Caki2 (cell line): ENCODE measurements around the gene RRP1B. TPM values are rescaled to one million over a fixed set of nuclear protein-coding genes. Genes with fewer than 3 reads are reported as not detected.
"Not testable (repeated sequence)": the region's sequence is repeated elsewhere in the genome, so short reads cannot be mapped to it uniquely, and the experiment has no call there.

Experiments used
- DNase-seq: peaks from one replicate; pipeline ENCODE4 v3.0.0-alpha.2; 2015; ENCODE audit warnings: low read depth
- in situ Hi-C: cut with HindIII; loops from 2 replicates; pipeline ENCODE4 v1.10.0; 2016; ENCODE audit warnings: low sequenced_read_pairs, low pct_unique_long_range_greater_than_20kb, mixed read lengths
- total RNA-seq: library from RNA; depleted of rRNA; stranded (reverse); fragments of >200 nt; shearing (Covaris generic); gene quantifications from 2 replicates; pipeline ENCODE4 v1.2.3, GENCODE V29; 2014; ENCODE audit warnings: low replicate concordance

RRP1B gene
- total RNA-seq, 1 experiment from 2014 or later, result 23.5 TPM

GRCh38 chr21:43662286-43662685 lies 2.9 kb downstream of the RRP1B start:
- DNase-seq, result no peak
- in situ Hi-C loops, result no loop called here

DNA sequence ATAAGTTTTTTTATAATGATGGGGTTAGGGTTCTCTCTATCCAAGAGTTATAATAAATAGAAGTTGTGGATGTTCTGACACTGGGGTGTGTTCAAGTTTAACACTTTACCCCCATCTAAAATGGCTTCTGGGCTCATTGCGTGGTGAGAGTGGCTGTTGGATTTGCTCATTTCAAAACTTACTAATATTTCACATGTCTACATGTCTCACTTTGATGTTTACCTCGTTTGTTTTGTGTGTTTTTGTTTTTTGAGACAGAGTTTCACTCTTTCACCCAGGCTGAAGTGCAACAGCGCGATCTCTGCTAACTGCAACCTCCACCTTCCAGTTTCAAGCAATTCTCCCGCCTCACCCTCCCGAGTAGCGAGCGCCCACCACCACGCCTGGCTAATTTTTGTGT lies 3.7 kb downstream of the RRP1B start:
- DNase-seq, result no peak
- in situ Hi-C loops, result no loop called here

- in situ Hi-C loops, result no loop called here
- DNase-seq, result no peak
Observed at GRCh38 chr21:43664358-43664757, 5.0 kb downstream of the RRP1B start.

- in situ Hi-C loops, result no loop called here
- no peak for DNase-seq
Observed at GRCh38 chr21:43665879-43666278, 6.5 kb downstream of the RRP1B start.

DNA sequence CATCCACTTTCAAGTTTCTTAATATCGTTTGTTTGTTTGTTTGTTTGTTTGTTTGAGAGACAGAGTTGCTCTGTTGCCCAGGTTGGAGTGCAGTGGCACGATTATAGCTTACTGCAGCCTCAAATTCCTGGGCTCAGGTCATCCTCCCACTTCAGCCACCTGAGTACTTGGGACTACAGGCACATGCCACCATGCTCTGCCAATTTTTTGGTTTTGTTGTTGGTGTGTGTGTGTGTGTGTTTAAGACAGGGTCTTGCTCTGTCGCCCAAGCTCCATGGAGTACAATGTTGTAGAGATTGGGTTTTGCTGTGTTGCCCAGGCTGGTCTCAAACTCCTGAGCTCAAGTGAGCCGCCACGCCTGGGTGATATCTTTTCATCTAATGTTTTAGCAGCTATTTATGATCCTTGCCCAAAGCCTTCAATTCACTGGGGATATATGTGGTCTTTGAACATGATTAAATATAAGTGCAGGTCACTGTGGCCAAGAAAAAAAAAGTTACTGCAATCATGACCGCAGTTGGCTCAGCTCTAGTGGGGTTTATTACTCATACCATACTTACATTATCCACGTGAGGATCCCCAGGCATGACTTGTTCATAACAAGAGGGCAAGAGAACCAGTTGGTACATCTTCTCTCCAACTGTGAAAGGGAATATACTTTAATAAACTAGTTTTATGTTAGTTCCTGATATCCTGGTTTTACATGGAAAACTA lies 8.0 kb downstream of the RRP1B start:
- in situ Hi-C loops, result no loop called here
- no peak for DNase-seq

GRCh38 chr21:43669828-43670605 lies 10.7 kb downstream of the RRP1B start:
- DNase-seq, result no peak
- in situ Hi-C loops, result no loop called here

DNA sequence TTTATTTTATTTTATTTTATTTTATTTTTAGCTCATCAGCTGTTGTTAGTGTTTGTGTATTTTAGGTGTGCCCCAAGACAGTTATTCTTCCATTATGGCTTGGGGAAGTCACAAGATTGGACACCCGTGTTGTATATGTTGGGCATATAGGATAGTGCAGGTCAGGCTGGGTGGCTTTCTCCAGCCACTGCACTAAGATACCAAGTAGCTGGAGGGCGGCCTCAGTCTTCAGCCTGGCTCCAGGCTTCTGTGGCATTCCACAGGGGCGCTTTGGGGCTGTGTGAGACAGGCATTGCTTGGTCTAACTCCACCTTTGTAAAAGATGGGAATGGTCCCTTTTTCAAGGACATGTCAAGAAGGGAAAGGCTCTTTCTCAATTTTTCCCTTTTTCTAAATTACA lies 16.5 kb downstream of the RRP1B start:
- in situ Hi-C loops, result no loop called here
- DNase-seq, result no peak

GRCh38 chr21:43676391-43676790 lies 17.0 kb downstream of the RRP1B start:
- no peak for DNase-seq
- in situ Hi-C loops, result no loop called here

DNA sequence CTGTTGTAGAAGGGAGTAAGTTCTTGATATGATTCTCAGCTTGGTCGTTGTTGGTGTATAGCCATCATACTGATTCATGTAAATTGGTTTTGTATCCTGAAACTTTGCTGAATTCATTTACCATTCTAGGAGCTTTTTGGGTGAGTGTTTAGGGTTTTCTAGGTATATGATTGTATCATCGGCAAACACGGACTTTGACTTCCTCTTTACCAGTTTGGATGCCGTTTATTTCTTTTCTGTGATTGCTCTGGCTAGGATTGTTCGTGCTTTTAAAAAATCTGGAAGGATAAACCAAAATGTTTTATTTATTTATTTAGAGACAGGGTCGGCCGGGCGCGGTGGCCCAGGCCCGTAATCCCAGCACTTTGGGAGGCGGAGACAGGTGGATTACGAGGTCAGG lies 20.6 kb downstream of the RRP1B start:
- no peak for DNase-seq
- in situ Hi-C loops, result no loop called here

DNA sequence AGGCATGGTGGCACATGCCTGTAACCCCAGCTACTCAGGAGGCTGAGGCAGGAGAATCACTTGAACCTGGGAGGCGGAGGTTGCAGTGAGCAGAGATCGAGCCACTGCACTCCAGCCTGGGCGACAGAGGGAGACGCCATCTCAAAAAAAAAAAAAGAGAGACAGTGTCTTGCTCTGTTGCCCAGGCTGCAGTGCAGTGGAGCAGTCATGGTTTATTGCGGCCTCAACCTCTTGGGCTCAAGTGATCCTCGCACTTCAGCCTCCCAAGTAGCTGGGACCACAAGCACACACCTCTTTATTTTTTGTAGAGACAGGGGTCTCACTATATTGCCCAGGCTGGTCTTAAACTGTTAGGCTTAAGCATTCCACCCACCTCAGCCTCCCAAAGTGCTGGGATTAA lies 21.1 kb downstream of the RRP1B start:
- DNase-seq, in situ Hi-C loops: not testable (repeated sequence)

DNA sequence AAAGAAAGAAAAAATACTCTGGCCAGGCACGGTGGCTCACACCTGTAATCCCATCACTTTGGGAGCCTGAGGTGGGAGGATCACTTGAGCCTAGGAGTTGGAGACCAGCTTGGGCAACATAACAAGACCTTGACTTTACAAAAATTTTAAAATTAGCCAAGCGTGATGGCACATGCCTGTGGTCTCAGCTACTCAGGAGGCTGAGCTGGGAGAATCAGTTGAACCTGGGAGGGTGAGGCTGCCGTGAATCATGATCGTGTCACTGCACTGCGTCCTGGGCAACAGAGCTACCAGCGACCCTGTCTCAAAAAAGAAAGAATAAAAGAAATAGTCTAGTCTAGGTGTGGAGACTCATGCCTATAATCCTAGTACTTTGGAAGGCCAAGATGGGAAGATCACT lies 22.3 kb downstream of the RRP1B start:
- DNase-seq, result peak; percentile 51
- in situ Hi-C loops, result no loop called here

- in situ Hi-C loops, result no loop called here
Observed at GRCh38 chr21:43684424-43684823, 25.1 kb downstream of the RRP1B start.

DNA sequence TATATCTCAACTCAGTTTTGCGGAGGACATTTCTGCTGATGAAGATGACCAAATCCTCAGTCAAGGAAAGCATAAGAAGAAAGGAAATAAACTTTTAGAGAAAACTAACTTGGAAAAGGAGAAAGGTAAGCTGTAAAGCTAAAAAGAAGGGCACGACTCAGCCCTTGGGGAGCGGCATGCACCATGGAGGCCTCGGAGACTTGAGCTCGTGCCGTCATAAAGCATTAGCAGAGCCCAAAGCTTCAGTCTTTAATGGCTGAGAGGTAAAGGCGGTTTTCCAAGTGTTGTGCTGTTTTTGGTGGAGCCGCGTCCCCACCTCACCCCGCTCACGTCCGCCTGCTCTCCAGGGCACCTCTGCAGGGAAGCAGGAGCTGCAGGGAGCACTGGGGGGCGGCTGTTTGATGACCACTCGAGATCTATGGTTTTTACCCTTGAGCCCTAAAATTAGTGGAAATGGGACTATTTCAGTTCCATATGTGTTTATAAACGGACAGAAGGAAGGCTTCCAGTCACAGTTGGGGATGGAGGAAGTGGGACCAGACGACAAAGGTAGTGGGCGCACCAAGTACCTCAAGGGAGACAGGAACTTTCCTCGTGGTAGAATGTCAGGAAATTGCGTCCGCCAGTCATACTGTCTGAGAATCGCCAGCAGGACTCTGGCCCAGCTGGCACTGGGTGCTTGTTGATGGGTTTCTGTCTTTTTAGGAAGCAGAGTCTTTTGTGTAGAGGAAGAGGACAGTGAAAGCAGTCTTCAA lies 27.6 kb downstream of the RRP1B start:
- in situ Hi-C loops, result no loop called here
- no peak for DNase-seq

More at GRCh38 chr21:43684424-43684823, 25.1 kb downstream of the RRP1B start:
- no peak for DNase-seq

DNA sequence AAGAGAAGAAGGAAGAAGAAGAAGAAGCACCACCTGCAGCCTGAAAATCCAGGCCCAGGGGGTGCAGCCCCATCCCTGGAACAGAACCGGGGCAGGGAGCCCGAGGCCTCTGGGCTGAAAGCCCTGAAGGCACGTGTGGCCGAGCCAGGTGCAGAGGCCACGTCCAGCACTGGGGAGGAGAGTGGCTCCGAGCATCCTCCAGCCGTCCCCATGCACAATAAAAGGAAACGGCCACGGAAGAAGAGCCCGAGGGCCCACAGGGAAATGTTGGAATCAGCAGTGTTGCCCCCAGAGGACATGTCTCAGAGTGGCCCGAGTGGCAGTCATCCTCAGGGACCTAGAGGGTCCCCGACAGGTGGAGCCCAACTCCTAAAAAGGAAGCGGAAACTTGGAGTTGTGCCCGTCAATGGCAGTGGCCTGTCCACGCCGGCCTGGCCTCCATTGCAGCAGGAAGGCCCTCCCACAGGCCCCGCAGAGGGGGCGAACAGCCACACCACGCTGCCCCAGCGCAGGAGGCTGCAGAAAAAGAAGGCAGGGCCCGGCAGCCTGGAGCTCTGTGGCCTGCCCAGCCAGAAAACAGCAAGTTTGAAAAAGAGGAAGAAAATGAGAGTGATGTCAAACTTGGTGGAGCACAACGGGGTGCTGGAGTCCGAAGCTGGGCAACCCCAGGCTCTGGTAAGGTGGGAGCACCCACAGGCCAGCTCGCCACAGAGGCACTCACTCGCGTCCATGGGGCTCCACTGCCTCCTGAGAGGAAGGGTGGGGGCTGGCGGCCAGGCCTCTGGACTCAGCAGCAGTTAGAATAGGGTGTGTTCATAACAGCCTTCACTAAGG lies 28.4 kb downstream of the RRP1B start:
- in situ Hi-C loops, result no loop called here

GRCh38 chr21:43688906-43689305 lies 29.5 kb downstream of the RRP1B start:
- DNase-seq, result no peak
- in situ Hi-C loops, result no loop called here

More for the DNA sequence above, 28.4 kb downstream of the RRP1B start:
- DNase-seq, result no peak

DNA sequence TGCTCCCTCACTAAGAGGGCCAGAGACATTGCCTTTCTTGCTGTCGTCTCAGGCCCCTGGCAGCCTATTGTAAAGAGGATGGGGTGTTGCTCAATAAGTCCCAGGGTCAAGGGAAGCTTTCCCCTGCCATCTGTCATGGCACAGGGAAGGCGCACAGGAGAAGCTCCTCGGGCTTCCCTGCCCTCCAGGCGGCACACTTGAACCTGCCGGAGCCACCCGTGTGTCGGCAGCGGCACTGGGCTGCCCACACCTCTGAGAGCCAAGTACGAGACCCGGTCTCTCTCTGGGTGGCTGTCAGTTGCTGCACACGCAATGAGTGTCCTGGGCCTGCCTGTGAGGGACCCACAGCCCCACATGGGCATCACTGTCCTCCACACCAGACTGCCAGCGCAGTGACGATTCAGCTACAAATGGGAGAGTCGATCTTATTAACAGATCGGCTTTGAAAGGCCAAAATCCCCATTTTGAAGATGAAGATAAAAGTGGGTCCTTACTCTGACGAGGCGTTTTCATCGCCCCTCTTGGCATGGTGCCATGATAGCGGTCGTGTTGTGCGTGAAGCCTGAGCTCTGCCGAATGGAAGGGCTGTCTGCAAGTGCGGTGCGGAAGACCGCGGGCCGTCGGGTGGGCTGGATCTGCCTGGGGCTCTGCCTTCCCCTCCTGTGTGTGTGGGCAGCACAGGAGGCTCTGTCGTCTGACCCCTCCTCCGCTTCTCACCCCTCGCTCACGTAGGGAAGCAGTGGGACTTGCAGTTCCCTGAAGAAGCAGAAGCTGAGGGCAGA lies 30.4 kb downstream of the RRP1B start:
- in situ Hi-C loops, result no loop called here
- no peak for DNase-seq

GRCh38 chr21:43690346-43690745 lies 31.0 kb downstream of the RRP1B start:
- in situ Hi-C loops, result no loop called here
- DNase-seq, result no peak
